H1 (cell line): Measurements from ENCODE around the gene RRAS. TPM values are rescaled to one million over a fixed set of nuclear protein-coding genes. Genes with fewer than 3 reads are reported as not detected.

Experiments used
- CHD2 ChIP-seq: IDR thresholded peaks from 2 replicates; pipeline ENCODE4 v1.6.1; 2012; ENCODE audit warnings: low read length, improper control_type of control experiment
- GABPA ChIP-seq: IDR thresholded peaks from 2 replicates; pipeline ENCODE4 v1.6.1; 2011; ENCODE audit warnings: mild to moderate bottlenecking, low read length, moderate library complexity, borderline replicate concordance; ENCODE audit not compliant: insufficient read depth
- JUND ChIP-seq: IDR thresholded peaks from 2 replicates; pipeline ENCODE4 v1.6.1; 2011; ENCODE audit warnings: mild to moderate bottlenecking, improper control_type of control experiment, low read length
- KDM4A ChIP-seq: IDR thresholded peaks from one replicate; pipeline ENCODE4 v1.7.1; 2012; ENCODE audit warnings: low read depth, mild to moderate bottlenecking, moderate library complexity, low read length, inconsistent platforms; ENCODE audit not compliant: severe bottlenecking
- RBBP5 ChIP-seq: IDR thresholded peaks from 2 replicates; pipeline ENCODE4 v1.7.1; 2012; ENCODE audit warnings: low read depth, mild to moderate bottlenecking, inconsistent platforms, low read length, moderate library complexity, borderline replicate concordance
- RFX5 ChIP-seq: IDR thresholded peaks from 2 replicates; pipeline ENCODE4 v1.6.1; 2011; ENCODE audit warnings: low read depth, low read length, improper control_type of control experiment, borderline replicate concordance
- TAF7 ChIP-seq: optimal IDR thresholded peaks from 2 replicates; pipeline ENCODE3; 2011; ENCODE audit warnings: low read depth, mild to moderate bottlenecking, inconsistent platforms, low read length, moderate library complexity, borderline replicate concordance
- TEAD4 ChIP-seq: IDR thresholded peaks from 2 replicates; pipeline ENCODE4 v1.6.1; 2012; ENCODE audit warnings: low read depth, low read length, inconsistent platforms, mixed read lengths
- polyA plus RNA-seq, 7 experiments: library from polyadenylated mRNA; depleted of rRNA in 3 of 7; stranded (reverse) in 5 of 7; unstranded in 2 of 7; fragments of >200 nt in 5 of 7; fragments of 200-250 nt in 2 of 7; gene quantifications; 1 replicate in 5 of 7; 2 replicates in 1 of 7; 4 replicates in 1 of 7; pipeline versions ENCODE4 v1.2.1 to v1.2.3, GENCODE V29; 2011 to 2013; ENCODE audit warnings: missing spikeins in 2 of 7, mixed read lengths in 2 of 7
- total RNA-seq: library from RNA; stranded (reverse); fragmentation: NEBNext Ultra II Directional; extraction: Animal tissue kit (Norgen Biotek cat#: 25700); gene quantifications from 2 replicates; pipeline ENCODE4 v1.2.1, GENCODE V29; 2021

Gene RRAS
- total and polyA plus RNA-seq, 2 of the 8 experiments (the other 6 are each of a cell fraction or from before 2014, with no cell fraction given), result 17.7 to 49.1 TPM

GRCh38 chr19:49616532-49616931, 23.4 kb downstream of the RRAS start (continued):
- no peak for TF ChIP-seq RBBP5
- TF ChIP-seq CHD2, result no peak
- no peak for TF ChIP-seq RFX5
- no peak for TF ChIP-seq JUND
- TF ChIP-seq KDM4A, result no peak
- no peak for TF ChIP-seq TAF7
- no peak for TF ChIP-seq GABPA
- TF ChIP-seq TEAD4, result no peak
